Skeletal muscle satellite cell (primary cell): Measurements from ENCODE around the gene CCDC150.
"Not testable (repeated sequence)": the region's sequence is repeated elsewhere in the genome, so short reads cannot be mapped to it uniquely, and the experiment has no call there.

Experiments used
- H3K27me3 ChIP-seq: 2 replicates; pipeline ENCODE4 v1.7.0; 2013; ENCODE audit warnings: low read length; ENCODE audit not compliant: control insufficient read depth, insufficient read depth
- H3K36me3 ChIP-seq: 2 replicates; pipeline ENCODE4 v1.7.0; 2013; ENCODE audit warnings: mild to moderate bottlenecking, control low read depth, low read length; ENCODE audit not compliant: insufficient read depth
- H3K4me1 ChIP-seq: 2 replicates; pipeline ENCODE4 v1.7.0; 2013; ENCODE audit warnings: low read length; ENCODE audit not compliant: control insufficient read depth, insufficient read depth
- H3K4me2 ChIP-seq: 2 replicates; pipeline ENCODE4 v1.7.0; 2013; ENCODE audit warnings: mild to moderate bottlenecking, low read length
- H3K4me3 ChIP-seq: 2 replicates; pipeline ENCODE4 v1.7.0; 2013; ENCODE audit warnings: low read length
- H3K9ac ChIP-seq: 2 replicates; pipeline ENCODE4 v1.7.0; 2013; ENCODE audit warnings: mild to moderate bottlenecking, low read depth, low read length, moderate library complexity
- H3K9me3 ChIP-seq: replicated peaks from 2 replicates; pipeline ENCODE4 v1.7.0; 2013; ENCODE audit warnings: mild to moderate bottlenecking, control low read depth, low read length

The CCDC150 gene

GRCh38 chr2:196677404-196677803 is 37.9 kb downstream of the CCDC150 start:
- Histone ChIP-seq H3K36me3 (no peaks in the 10 kb centered on the region), H3K4me1 (no peaks in the 10 kb centered on the region), H3K4me3 (no peak overlapping the region), H3K4me2 (no peak overlapping the region), H3K9ac (no peak overlapping the region), H3K9me3 (no peaks in the 10 kb centered on the region), H3K27me3 (no peaks in the 10 kb centered on the region)

- no peak overlapping the region for H3K4me3 ChIP-seq
- no peaks in the 10 kb centered on the region for H3K9me3 ChIP-seq
- H3K27me3 ChIP-seq: no peaks in the 10 kb centered on the region
- H3K4me2 ChIP-seq: no peak overlapping the region
- no peaks in the 10 kb centered on the region for H3K36me3 ChIP-seq
- no peak overlapping the region for H3K9ac ChIP-seq
- H3K4me1 ChIP-seq: no peaks in the 10 kb centered on the region
Measured at GRCh38 chr2:196679368-196679767, 39.9 kb downstream of the CCDC150 start.

- peaks cover 4% of the 10 kb centered on the region for H3K9me3 ChIP-seq
- H3K27me3 ChIP-seq: no peaks in the 10 kb centered on the region
- H3K36me3 ChIP-seq: peaks cover 3% of the 10 kb centered on the region
- no peak overlapping the region for H3K4me2 ChIP-seq
- no peak overlapping the region for H3K4me3 ChIP-seq
- H3K9ac ChIP-seq: no peak overlapping the region
- no peaks in the 10 kb centered on the region for H3K4me1 ChIP-seq
Measured at GRCh38 chr2:196681510-196681909, 42.0 kb downstream of the CCDC150 start.

GRCh38 chr2:196685792-196686191 is 46.3 kb downstream of the CCDC150 start:
- H3K4me1 ChIP-seq: no peaks in the 10 kb centered on the region
- H3K9ac ChIP-seq: no peak overlapping the region
- H3K27me3 ChIP-seq: no peaks in the 10 kb centered on the region
- peaks cover 3% of the 10 kb centered on the region for H3K36me3 ChIP-seq
- H3K4me3 ChIP-seq: no peak overlapping the region
- H3K9me3 ChIP-seq: peaks cover 4% of the 10 kb centered on the region
- no peak overlapping the region for H3K4me2 ChIP-seq

- H3K4me1 ChIP-seq, H3K4me3 ChIP-seq, H3K4me2 ChIP-seq, H3K9me3 ChIP-seq, H3K9ac ChIP-seq, H3K27me3 ChIP-seq, H3K36me3 ChIP-seq: not testable (repeated sequence)
Measured at GRCh38 chr2:196686737-196687136, 47.2 kb downstream of the CCDC150 start.

- Histone ChIP-seq H3K4me1 (no peaks in the 10 kb centered on the region), H3K4me2 (no peak overlapping the region), H3K9me3 (no peaks in the 10 kb centered on the region), H3K36me3 (no peaks in the 10 kb centered on the region), H3K9ac (no peak overlapping the region), H3K27me3 (no peaks in the 10 kb centered on the region), H3K4me3 (no peak overlapping the region)
Measured at GRCh38 chr2:196696423-196697079, 57.0 kb downstream of the CCDC150 start.

- H3K9ac ChIP-seq: no peak overlapping the region
- H3K9me3 ChIP-seq: no peaks in the 10 kb centered on the region
- no peaks in the 10 kb centered on the region for H3K4me1 ChIP-seq
- H3K4me3 ChIP-seq: no peak overlapping the region
- no peak overlapping the region for H3K4me2 ChIP-seq
- no peaks in the 10 kb centered on the region for H3K27me3 ChIP-seq
- H3K36me3 ChIP-seq: no peaks in the 10 kb centered on the region
Measured at GRCh38 chr2:196697825-196698224, 58.3 kb downstream of the CCDC150 start.

- H3K9ac ChIP-seq: no peak overlapping the region
- H3K4me1 ChIP-seq: no peaks in the 10 kb centered on the region
- H3K9me3 ChIP-seq: no peaks in the 10 kb centered on the region
- no peaks in the 10 kb centered on the region for H3K27me3 ChIP-seq
- H3K36me3 ChIP-seq: no peaks in the 10 kb centered on the region
- no peak overlapping the region for H3K4me2 ChIP-seq
- H3K4me3 ChIP-seq: no peak overlapping the region
Measured at GRCh38 chr2:196702641-196703040, 63.1 kb downstream of the CCDC150 start.

- Histone ChIP-seq H3K9me3 (no peaks in the 10 kb centered on the region), H3K4me1 (no peaks in the 10 kb centered on the region), H3K9ac (no peak overlapping the region), H3K27me3 (no peaks in the 10 kb centered on the region), H3K4me3 (no peak overlapping the region), H3K4me2 (no peak overlapping the region), H3K36me3 (no peaks in the 10 kb centered on the region)
Measured at GRCh38 chr2:196703695-196704094, 64.2 kb downstream of the CCDC150 start.

GRCh38 chr2:196710056-196710455 is 70.5 kb downstream of the CCDC150 start:
- H3K27me3 ChIP-seq, H3K36me3 ChIP-seq, H3K4me1 ChIP-seq, H3K4me3 ChIP-seq, H3K9me3 ChIP-seq, H3K9ac ChIP-seq, H3K4me2 ChIP-seq: not testable (repeated sequence)

GRCh38 chr2:196711625-196712024 is 72.1 kb downstream of the CCDC150 start:
- H3K9ac ChIP-seq: no peak overlapping the region
- no peak overlapping the region for H3K4me3 ChIP-seq
- H3K4me2 ChIP-seq: no peak overlapping the region
- H3K36me3 ChIP-seq: no peaks in the 10 kb centered on the region
- H3K27me3 ChIP-seq: no peaks in the 10 kb centered on the region
- H3K9me3 ChIP-seq: no peaks in the 10 kb centered on the region
- no peaks in the 10 kb centered on the region for H3K4me1 ChIP-seq

- Histone ChIP-seq H3K9me3 (no peaks in the 10 kb centered on the region), H3K4me2 (no peak overlapping the region), H3K4me3 (no peak overlapping the region), H3K9ac (no peak overlapping the region), H3K4me1 (no peaks in the 10 kb centered on the region), H3K36me3 (no peaks in the 10 kb centered on the region), H3K27me3 (no peaks in the 10 kb centered on the region)
Measured at GRCh38 chr2:196712867-196713266, 73.4 kb downstream of the CCDC150 start.
